Pancreas (tissue), 10 donors: ENCODE measurements around the gene FIBCD1. TPM values are rescaled to one million over a fixed set of nuclear protein-coding genes. Genes with fewer than 3 reads are reported as not detected.

Experiments
- ATAC-seq, 4 donors: fragments of 200-7000 bp; cut with Tn5 transposase; one replicate each; pipeline versions ENCODE4 v1.8.0 to v1.9.1; 2020; ENCODE audit warnings: mild to moderate bottlenecking in 4 of 4, moderate library complexity in 4 of 4
- DNase-seq, 6 donors: peaks; one replicate each; pipeline ENCODE4 v3.0.0-alpha.2; 2020
- FAIRE-seq: peaks from 2 replicates; lab custom pipeline; 2012; peaks lifted over from hg19 to GRCh38; lab: Jason Lieb, UNC
- H3K27ac ChIP-seq, 4 donors: fragments of 200-600 bp; sonication (generic); 1 replicate in 3 of 4; 2 replicates in 1 of 4; pipeline versions ENCODE4 v1.5.0 to v1.8.0; 2020
- H3K27me3 ChIP-seq, 4 donors: fragments of 200-600 bp; one replicate each; pipeline ENCODE4 v1.8.0; 2021
- H3K36me3 ChIP-seq, 3 donors: fragments of 200-600 bp; sonication (generic) in 1 of 3; one replicate each; pipeline versions ENCODE4 v1.5.0 to v1.8.0; 2020 to 2021
- H3K4me1 ChIP-seq, 3 donors: fragments of 200-600 bp; one replicate each; pipeline ENCODE4 v1.8.0; 2021
- H3K4me3 ChIP-seq, 4 donors: fragments of 200-600 bp; sonication (generic) in 2 of 4; one replicate each; pipeline versions ENCODE4 v1.5.0 to v1.8.0; 2020 to 2021
- H3K9me3 ChIP-seq, 4 donors: fragments of 200-600 bp; one replicate each; pipeline ENCODE4 v1.8.0; 2021
- CTCF ChIP-seq, 4 donors: fragments of 200-600 bp; sonication (generic) in 3 of 4; IDR thresholded peaks; one replicate each; pipeline versions ENCODE4 v1.5.0 to v1.8.0; 2021; ENCODE audit warnings: antibody characterized with exemption in 4 of 4
- WGBS, 2 donors: extraction: QIAGEN DNeasy Blood & Tissue Kit; methylation state at CpG; one replicate each; pipeline ENCODE4 v1.1.7; 2013; 5-methylcytosine and 5-hydroxymethylcytosine counted together
- intact Hi-C, 3 donors: fragments of 100-400 bp; cut with DNase I; formaldehyde crosslinking; loops; one replicate each; pipeline versions ENCODE4 v1.11.1 to v1.14.2; 2022
- polyA plus RNA-seq, 2 donors: library from polyadenylated mRNA; stranded (reverse); fragments of 200-250 nt; gene quantifications; one replicate each; pipeline ENCODE4 v1.2.3, GENCODE V29; 2013
- total RNA-seq, 6 donors: library from RNA; stranded (reverse); fragmentation: NEBNext Ultra II Directional in 4 of 6; extraction: Animal tissue kit (Norgen Biotek cat#: 25700) in 4 of 6; gene quantifications; one replicate each; pipeline versions ENCODE4 v1.2.1 to v1.2.4, GENCODE V29; 2021 to 2023
- donor health status: healthy with polysubstance abuse.
- donor health status: DM: no; HTN: no; CAD: no; lungs with moderate emphysema.
- donor health status: DM: no; HTN: no; CAD: no.
- donor health status: control.
- donor health status: control.
- donor health status: Bipolar disorder and iron deficiency.
- donor health status: DM: yes; HTN: yes; CAD: no.
- donor health status: DM: no; HTN: no; CAD: no.
- donor health status: DM: no; HTN: no; CAD: no.
- donor health status: DM: yes; HTN: yes; CAD: no.

FIBCD1 gene
- total and polyA plus RNA-seq, 8 donors = 0.47 TPM; not detected in 7

- WGBS, 2 donors = 2 to 3% methylated on average over 32 to 52 of the region's 52 CpGs
- ATAC-seq = no peak
- Histone ChIP-seq H3K36me3 (no peaks in the 10 kb centered on the region), H3K27me3 (peaks cover 0 to 36% (median 14%) of the 10 kb centered on the region in 4 donors), H3K27ac (no peak overlapping the region), H3K4me1 (peaks cover 3 to 7% (median 4%) of the 10 kb centered on the region in 3 donors), H3K9me3 (no peaks in the 10 kb centered on the region), H3K4me3 (peak overlapping the region in 3 of 4 donors; percentile 3 to 54 (median 31))
- no peak for FAIRE-seq
- peak in 1 of 6 donors; percentile 66 for DNase-seq
- intact Hi-C loops = no loop called here
- TF ChIP-seq CTCF (IDR thresholded peaks at IDR 0.05) = no peak
Measured at GRCh38 chr9:130938184-130938651, 829 bp downstream of the FIBCD1 start.

GRCh38 chr9:130937146-130938076 is 1.6 kb downstream of the FIBCD1 start:
- intact Hi-C loops = no loop called here
- DNase-seq (no peak), ATAC-seq (no peak), FAIRE-seq (no peak)
- Histone ChIP-seq H3K36me3 (no peaks in the 10 kb centered on the region), H3K4me1 (peaks cover 3 to 7% (median 4%) of the 10 kb centered on the region in 3 donors), H3K4me3 (no peak overlapping the region), H3K9me3 (no peaks in the 10 kb centered on the region), H3K27ac (no peak overlapping the region), H3K27me3 (peaks cover 0 to 35% (median 14%) of the 10 kb centered on the region in 4 donors)
- 55 to 57% methylated on average over 23 of the region's 23 CpGs for WGBS, 2 donors
- no peak for TF ChIP-seq CTCF (IDR thresholded peaks at IDR 0.05)

GRCh38 chr9:130936285-130937117 is 2.5 kb downstream of the FIBCD1 start:
- peaks cover 3 to 7% (median 4%) of the 10 kb centered on the region in 3 donors for H3K4me1 ChIP-seq
- ATAC-seq (peak in 1 of 4 donors; percentile 5), DNase-seq (no peak), FAIRE-seq (no peak)
- no peaks in the 10 kb centered on the region for H3K9me3 ChIP-seq
- no peak overlapping the region for H3K4me3 ChIP-seq
- TF ChIP-seq CTCF (IDR thresholded peaks at IDR 0.05) = no peak
- intact Hi-C loops = no loop called here
- no peaks in the 10 kb centered on the region for H3K36me3 ChIP-seq
- H3K27me3 ChIP-seq = peaks cover 0 to 34% (median 11%) of the 10 kb centered on the region in 4 donors
- H3K27ac ChIP-seq = no peak overlapping the region
- WGBS, 2 donors = 67 to 78% methylated on average over 12 of the region's 12 CpGs

- Histone ChIP-seq H3K9me3 (no peaks in the 10 kb centered on the region), H3K4me3 (no peak overlapping the region), H3K4me1 (peaks cover 3 to 7% (median 4%) of the 10 kb centered on the region in 3 donors), H3K27me3 (peaks cover 0 to 31% (median 11%) of the 10 kb centered on the region in 4 donors), H3K27ac (no peak overlapping the region), H3K36me3 (no peaks in the 10 kb centered on the region)
- no peak for ATAC-seq
- TF ChIP-seq CTCF (IDR thresholded peaks at IDR 0.05) = no peak
- intact Hi-C loops = no loop called here
- no peak for DNase-seq
- FAIRE-seq = no peak
- WGBS, 2 donors = 83 to 85% methylated on average over 13 of the region's 13 CpGs
Measured at GRCh38 chr9:130935648-130936271, 3.3 kb downstream of the FIBCD1 start.
